ENCODE data around the gene HMCN2. TPM values are rescaled to one million over a fixed set of nuclear protein-coding genes. Genes with fewer than 3 reads are reported as not detected.
"Not testable (repeated sequence)": the region's sequence is repeated elsewhere in the genome, so short reads cannot be mapped to it uniquely, and the experiment has no call there.

The HMCN2 gene
- total RNA-seq, 1 experiment from 2014 or later: not detected

GRCh38 chr9:130337318-130337717, 71.8 kb downstream of the HMCN2 start:
- intact Hi-C loops (cut with micrococcal nuclease): no loop called here
- H3K36me3 Mint-ChIP-seq (ENCODE audit: insufficient read depth, unreplicated experiment): no peaks in the 10 kb centered on the region
- BruUV-seq (replicated peaks): no TSS peak
- no peaks in the 10 kb centered on the region for H3K9me3 Mint-ChIP-seq (ENCODE audit: unreplicated experiment)
- H3K4me3 Mint-ChIP-seq (ENCODE audit: unreplicated experiment): no peak overlapping the region
- H3K27ac Mint-ChIP-seq (ENCODE audit: low read depth, unreplicated experiment): no peak overlapping the region
- ChIA-PET POLR2A (interaction anchor here (0.8 kb wide), 1 partner anchor 341 kb away, joined by 3 read pairs; no protein-coding TSS in a partner anchor), CTCF (interaction anchor here (0.6 to 0.9 kb wide), 2 partner anchors 13 to 435 kb away, joined by 3 read pairs; no protein-coding TSS in a partner anchor)
- no peak for DNase-seq (ENCODE audit: unreplicated experiment)
- H3K27me3 Mint-ChIP-seq (ENCODE audit: insufficient read depth, unreplicated experiment): peaks cover 41% of the 10 kb centered on the region
- H3K4me1 Mint-ChIP-seq (ENCODE audit: insufficient read depth, unreplicated experiment): no peaks in the 10 kb centered on the region
- no peak for TF ChIP-seq CTCF (IDR thresholded peaks at IDR 0.05; ENCODE audit: unreplicated experiment)

- H3K27me3 Mint-ChIP-seq (ENCODE audit: insufficient read depth, unreplicated experiment): peaks cover 35% of the 10 kb centered on the region
- no peaks in the 10 kb centered on the region for H3K4me1 Mint-ChIP-seq (ENCODE audit: insufficient read depth, unreplicated experiment)
- no peaks in the 10 kb centered on the region for H3K36me3 Mint-ChIP-seq (ENCODE audit: insufficient read depth, unreplicated experiment)
- no peak overlapping the region for H3K27ac Mint-ChIP-seq (ENCODE audit: low read depth, unreplicated experiment)
- no TSS peak for BruUV-seq (replicated peaks)
- no peak for TF ChIP-seq CTCF (IDR thresholded peaks at IDR 0.05; ENCODE audit: unreplicated experiment)
- POLR2A ChIA-PET: no interaction called here
- CTCF ChIA-PET: interaction anchor here (0.9 kb wide), 1 partner anchor 12 kb away, joined by 3 read pairs; no protein-coding TSS in a partner anchor
- no peak for DNase-seq (ENCODE audit: unreplicated experiment)
- H3K9me3 Mint-ChIP-seq (ENCODE audit: unreplicated experiment): no peaks in the 10 kb centered on the region
- intact Hi-C loops (cut with micrococcal nuclease): no loop called here
- H3K4me3 Mint-ChIP-seq (ENCODE audit: unreplicated experiment): no peak overlapping the region
These were observed 72.3 kb downstream of the HMCN2 start for GRCh38 chr9:130337784-130338380.

GRCh38 chr9:130338891-130339290, 73.3 kb downstream of the HMCN2 start:
- CTCF ChIA-PET: interaction anchor here (0.8 kb wide), 1 partner anchor 231 kb away, joined by 3 read pairs; no protein-coding TSS in a partner anchor
- H3K27ac Mint-ChIP-seq (ENCODE audit: low read depth, unreplicated experiment); DNase-seq (ENCODE audit: unreplicated experiment); BruUV-seq (replicated peaks); intact Hi-C loops (cut with micrococcal nuclease); H3K36me3 Mint-ChIP-seq (ENCODE audit: insufficient read depth, unreplicated experiment); H3K4me1 Mint-ChIP-seq (ENCODE audit: insufficient read depth, unreplicated experiment); H3K4me3 Mint-ChIP-seq (ENCODE audit: unreplicated experiment); POLR2A ChIA-PET; H3K9me3 Mint-ChIP-seq (ENCODE audit: unreplicated experiment): not testable (repeated sequence)
- peaks cover 25% of the 10 kb centered on the region for H3K27me3 Mint-ChIP-seq (ENCODE audit: insufficient read depth, unreplicated experiment)

- TF ChIP-seq CTCF (IDR thresholded peaks at IDR 0.05; ENCODE audit: unreplicated experiment): no peak
- Mint-ChIP-seq H3K4me1 (ENCODE audit: insufficient read depth, unreplicated experiment) (no peaks in the 10 kb centered on the region), H3K27ac (ENCODE audit: low read depth, unreplicated experiment) (no peak overlapping the region), H3K27me3 (ENCODE audit: insufficient read depth, unreplicated experiment) (peaks cover 21% of the 10 kb centered on the region), H3K9me3 (ENCODE audit: unreplicated experiment) (no peaks in the 10 kb centered on the region), H3K4me3 (ENCODE audit: unreplicated experiment) (no peak overlapping the region), H3K36me3 (ENCODE audit: insufficient read depth, unreplicated experiment) (no peaks in the 10 kb centered on the region)
- ChIA-PET CTCF (interaction anchor here (0.6 to 0.8 kb wide), 2 partner anchors 232 to 1708 kb away, joined by 3 read pairs; no protein-coding TSS in a partner anchor), POLR2A (no interaction called here)
- no peak for DNase-seq (ENCODE audit: unreplicated experiment)
- intact Hi-C loops (cut with micrococcal nuclease): no loop called here
- BruUV-seq (replicated peaks): no TSS peak
These were observed 73.7 kb downstream of the HMCN2 start for GRCh38 chr9:130339306-130339705.
